Parathyroid adenoma (tissue), 2 donors: ENCODE measurements around the gene RBM18.

Source experiments
- H2AFZ ChIP-seq: fragments of 300-600 bp; sonication (generic); one replicate; pipeline ENCODE4 v1.7.0; 2017; ENCODE audit warnings: antibody characterized with exemption, mild to moderate bottlenecking
- H3K27ac ChIP-seq: fragments of 300-600 bp; sonication (generic); one replicate; pipeline ENCODE4 v1.7.0; 2017
- H3K27me3 ChIP-seq: fragments of 300-600 bp; sonication (generic); one replicate; pipeline ENCODE4 v1.7.0; 2017; ENCODE audit warnings: low read length; ENCODE audit not compliant: control insufficient read depth, insufficient read depth
- H3K36me3 ChIP-seq: fragments of 300-600 bp; sonication (generic); one replicate; pipeline ENCODE4 v1.7.0; 2017; ENCODE audit warnings: low read length; ENCODE audit not compliant: control insufficient read depth, insufficient read depth
- H3K4me1 ChIP-seq: fragments of 300-600 bp; sonication (generic); one replicate; pipeline ENCODE4 v1.7.0; 2017; ENCODE audit warnings: control low read depth
- H3K4me2 ChIP-seq: fragments of 300-600 bp; sonication (generic); one replicate; pipeline ENCODE4 v1.7.0; 2017; ENCODE audit warnings: low read length
- H3K4me3 ChIP-seq: fragments of 300-600 bp; sonication (generic); one replicate; pipeline ENCODE4 v1.7.0; 2017; ENCODE audit warnings: low read depth, low read length
- H3K79me2 ChIP-seq: fragments of 300-600 bp; sonication (generic); one replicate; pipeline ENCODE4 v1.7.0; 2017; ENCODE audit warnings: control low read depth
- H3K9ac ChIP-seq: fragments of 300-600 bp; sonication (generic); one replicate; pipeline ENCODE4 v1.7.0; 2017; ENCODE audit warnings: mild to moderate bottlenecking
- H3K9me3 ChIP-seq: fragments of 300-600 bp; sonication (generic); one replicate; pipeline ENCODE4 v1.7.0; 2017; ENCODE audit warnings: low read length; ENCODE audit not compliant: control insufficient read depth
- TF ChIP-seq, protein P1 (sequence below): fragments of 300-600 bp; sonication (generic); IDR thresholded peaks from one replicate; pipeline ENCODE4 v1.7.0; 2017; ENCODE audit warnings: antibody characterized with exemption, mild to moderate bottlenecking
- donor health status: primary hyperparathyroidism.

The RBM18 gene

DNA sequence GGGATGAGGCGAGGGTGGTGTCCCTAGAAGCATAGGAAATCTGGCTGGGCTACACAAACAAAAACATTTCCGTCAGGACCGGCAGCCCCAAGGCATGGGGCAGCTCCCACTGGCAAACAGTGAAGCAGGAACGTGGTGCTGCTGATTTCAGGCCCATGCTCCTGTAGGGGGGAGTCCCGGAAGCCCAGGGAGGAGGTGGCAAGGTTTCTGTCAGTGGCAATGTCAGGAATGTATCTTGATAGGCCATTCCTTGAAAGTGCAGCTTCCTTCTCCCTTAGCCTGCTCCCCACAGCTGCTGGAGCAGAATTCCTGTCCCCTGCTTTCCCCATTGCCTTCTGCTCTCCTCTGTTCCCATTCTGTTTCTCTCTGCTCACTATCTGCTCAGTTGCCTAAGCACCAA lies 42.4 kb upstream of the RBM18 start:
- Histone ChIP-seq H3K36me3 (no peaks in the 10 kb centered on the region), H3K4me1 (no peaks in the 10 kb centered on the region), H3K9me3 (no peaks in the 10 kb centered on the region), H3K9ac (no peak overlapping the region), H3K27me3 (no peaks in the 10 kb centered on the region), H3K27ac (peak overlapping the region; percentile 39), H3K79me2 (no peaks in the 10 kb centered on the region), H3K4me3 (no peak overlapping the region), H2AFZ (no peak overlapping the region), H3K4me2 (no peak overlapping the region)
- TF ChIP-seq, protein P1, sequence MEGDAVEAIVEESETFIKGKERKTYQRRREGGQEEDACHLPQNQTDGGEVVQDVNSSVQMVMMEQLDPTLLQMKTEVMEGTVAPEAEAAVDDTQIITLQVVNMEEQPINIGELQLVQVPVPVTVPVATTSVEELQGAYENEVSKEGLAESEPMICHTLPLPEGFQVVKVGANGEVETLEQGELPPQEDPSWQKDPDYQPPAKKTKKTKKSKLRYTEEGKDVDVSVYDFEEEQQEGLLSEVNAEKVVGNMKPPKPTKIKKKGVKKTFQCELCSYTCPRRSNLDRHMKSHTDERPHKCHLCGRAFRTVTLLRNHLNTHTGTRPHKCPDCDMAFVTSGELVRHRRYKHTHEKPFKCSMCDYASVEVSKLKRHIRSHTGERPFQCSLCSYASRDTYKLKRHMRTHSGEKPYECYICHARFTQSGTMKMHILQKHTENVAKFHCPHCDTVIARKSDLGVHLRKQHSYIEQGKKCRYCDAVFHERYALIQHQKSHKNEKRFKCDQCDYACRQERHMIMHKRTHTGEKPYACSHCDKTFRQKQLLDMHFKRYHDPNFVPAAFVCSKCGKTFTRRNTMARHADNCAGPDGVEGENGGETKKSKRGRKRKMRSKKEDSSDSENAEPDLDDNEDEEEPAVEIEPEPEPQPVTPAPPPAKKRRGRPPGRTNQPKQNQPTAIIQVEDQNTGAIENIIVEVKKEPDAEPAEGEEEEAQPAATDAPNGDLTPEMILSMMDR: no peak

DNA sequence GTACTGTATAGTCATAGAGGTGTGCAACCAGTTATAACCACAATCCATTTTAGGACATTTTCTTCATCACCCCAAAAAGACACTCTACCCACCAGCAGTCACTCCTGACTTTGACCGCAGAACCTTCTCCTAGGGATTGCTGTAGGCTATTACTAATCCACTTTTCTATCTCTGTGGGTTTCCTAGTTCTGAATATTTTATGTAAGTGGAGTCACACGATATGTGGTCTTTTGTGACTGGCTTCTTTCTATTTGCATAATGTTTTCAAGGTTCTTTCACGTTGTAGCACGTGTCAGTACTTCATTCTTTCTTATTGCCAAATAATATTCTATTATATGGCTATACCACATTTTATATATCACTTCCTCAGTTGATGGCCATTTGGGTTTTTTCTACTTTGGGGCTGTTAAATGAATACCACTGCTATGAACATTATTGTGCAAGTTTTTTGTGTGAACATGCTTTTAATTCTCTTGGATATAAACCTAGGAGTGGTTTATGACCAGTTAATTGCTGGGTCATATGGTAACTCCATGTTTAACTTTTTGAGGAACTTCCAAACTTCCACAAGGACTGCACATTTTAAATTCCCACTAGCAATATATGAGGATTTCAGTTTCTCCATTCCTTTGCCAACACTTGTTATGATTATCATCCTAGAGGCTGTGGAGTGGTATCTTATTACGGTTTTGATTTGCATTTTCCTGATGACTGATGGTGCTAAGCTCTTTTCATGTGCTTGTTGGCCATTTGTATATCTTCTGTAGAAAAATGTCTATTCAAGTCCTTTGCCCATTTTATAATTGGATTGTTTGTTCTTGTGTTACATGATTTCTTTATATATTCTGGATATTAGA lies 37.8 kb upstream of the RBM18 start:
- no peak overlapping the region for H3K4me3 ChIP-seq
- H3K4me2 ChIP-seq: no peak overlapping the region
- no peak overlapping the region for H2AFZ ChIP-seq
- no peaks in the 10 kb centered on the region for H3K4me1 ChIP-seq
- H3K79me2 ChIP-seq: no peaks in the 10 kb centered on the region
- H3K27me3 ChIP-seq: no peaks in the 10 kb centered on the region
- no peaks in the 10 kb centered on the region for H3K9me3 ChIP-seq
- no peak overlapping the region for H3K27ac ChIP-seq
- H3K9ac ChIP-seq: no peak overlapping the region
- no peaks in the 10 kb centered on the region for H3K36me3 ChIP-seq
- TF ChIP-seq, protein P1: no peak

DNA sequence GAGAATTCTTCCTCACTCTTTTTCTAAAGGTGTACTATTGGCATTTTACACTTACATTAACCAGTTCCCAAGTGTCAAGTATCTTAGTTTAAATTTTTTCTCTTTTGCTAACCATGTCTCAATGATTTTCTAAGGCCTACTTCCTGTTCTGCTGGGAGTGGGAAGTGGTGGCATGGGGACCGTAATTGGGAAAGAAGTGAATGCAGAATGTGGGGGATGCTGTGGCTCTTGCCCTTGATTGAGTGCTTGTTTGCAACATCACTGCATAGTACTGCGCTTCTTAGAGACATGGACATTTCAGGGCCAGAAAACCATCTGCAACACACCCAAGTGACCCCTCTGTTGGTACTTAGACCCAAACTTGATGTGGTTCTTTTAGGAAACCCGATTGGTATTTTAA lies 32.9 kb upstream of the RBM18 start:
- Histone ChIP-seq H3K36me3 (no peaks in the 10 kb centered on the region), H3K4me3 (no peak overlapping the region), H3K9ac (no peak overlapping the region), H3K4me1 (no peaks in the 10 kb centered on the region), H3K4me2 (no peak overlapping the region), H3K79me2 (peaks cover 2% of the 10 kb centered on the region), H3K27ac (no peak overlapping the region), H3K27me3 (no peaks in the 10 kb centered on the region), H3K9me3 (no peaks in the 10 kb centered on the region), H2AFZ (no peak overlapping the region)
- TF ChIP-seq, protein P1: no peak

DNA sequence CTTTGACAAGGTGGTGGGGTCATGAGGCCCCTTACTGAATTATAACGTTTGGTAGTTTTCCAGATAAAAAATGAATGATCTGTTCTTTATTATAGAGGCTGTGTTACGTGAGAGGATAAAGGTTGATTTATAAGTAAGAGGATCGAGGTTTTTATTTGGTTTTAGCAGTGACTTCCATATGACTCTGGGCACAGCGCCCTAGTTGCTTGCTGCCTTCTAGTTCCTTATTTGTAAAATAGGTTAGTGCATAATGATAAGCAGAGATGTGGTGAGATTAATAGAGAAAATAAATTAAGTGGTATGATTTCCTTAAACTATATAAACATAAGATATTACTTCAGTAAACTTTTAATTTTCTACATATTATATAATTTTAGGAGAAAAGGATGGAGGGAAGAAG lies 29.9 kb upstream of the RBM18 start:
- Histone ChIP-seq H3K36me3 (no peaks in the 10 kb centered on the region), H3K4me1 (no peaks in the 10 kb centered on the region), H3K79me2 (peaks cover 2% of the 10 kb centered on the region), H3K4me2 (no peak overlapping the region), H3K9ac (no peak overlapping the region), H3K27ac (no peak overlapping the region), H3K4me3 (no peak overlapping the region), H3K9me3 (no peaks in the 10 kb centered on the region), H3K27me3 (no peaks in the 10 kb centered on the region), H2AFZ (no peak overlapping the region)
- TF ChIP-seq, protein P1: no peak

DNA sequence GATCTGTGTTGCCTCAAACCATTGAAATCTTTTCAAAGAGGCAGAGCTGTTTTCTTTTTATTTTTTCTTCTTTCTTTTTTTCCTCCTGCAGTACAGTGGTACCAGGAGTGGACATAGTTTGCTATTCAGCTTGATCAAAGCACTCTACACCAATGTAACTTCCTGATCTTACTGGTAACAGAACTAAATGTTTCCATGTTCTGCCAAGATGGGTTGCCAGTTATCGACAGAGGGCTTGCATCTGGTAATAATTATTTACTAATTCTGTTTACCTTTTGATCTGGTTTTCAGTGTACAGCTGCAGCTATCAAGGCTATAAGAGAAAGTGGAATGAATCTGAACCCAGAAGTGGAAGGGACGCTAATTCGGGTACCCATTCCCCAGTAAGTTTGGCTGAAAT lies 26.8 kb upstream of the RBM18 start:
- Histone ChIP-seq H3K4me1 (no peaks in the 10 kb centered on the region), H3K27ac (no peak overlapping the region), H2AFZ (no peak overlapping the region), H3K9me3 (no peaks in the 10 kb centered on the region), H3K9ac (no peak overlapping the region), H3K4me3 (no peak overlapping the region), H3K36me3 (no peaks in the 10 kb centered on the region), H3K27me3 (no peaks in the 10 kb centered on the region), H3K79me2 (peaks cover 2% of the 10 kb centered on the region), H3K4me2 (no peak overlapping the region)
- TF ChIP-seq, protein P1: no peak
